ENCODE data around the gene COX11.

COX11 gene

GRCh38 chr17:54971147-54971546 lies 2.7 kb upstream of the COX11 start:
- TF ChIP-seq, protein P1, sequence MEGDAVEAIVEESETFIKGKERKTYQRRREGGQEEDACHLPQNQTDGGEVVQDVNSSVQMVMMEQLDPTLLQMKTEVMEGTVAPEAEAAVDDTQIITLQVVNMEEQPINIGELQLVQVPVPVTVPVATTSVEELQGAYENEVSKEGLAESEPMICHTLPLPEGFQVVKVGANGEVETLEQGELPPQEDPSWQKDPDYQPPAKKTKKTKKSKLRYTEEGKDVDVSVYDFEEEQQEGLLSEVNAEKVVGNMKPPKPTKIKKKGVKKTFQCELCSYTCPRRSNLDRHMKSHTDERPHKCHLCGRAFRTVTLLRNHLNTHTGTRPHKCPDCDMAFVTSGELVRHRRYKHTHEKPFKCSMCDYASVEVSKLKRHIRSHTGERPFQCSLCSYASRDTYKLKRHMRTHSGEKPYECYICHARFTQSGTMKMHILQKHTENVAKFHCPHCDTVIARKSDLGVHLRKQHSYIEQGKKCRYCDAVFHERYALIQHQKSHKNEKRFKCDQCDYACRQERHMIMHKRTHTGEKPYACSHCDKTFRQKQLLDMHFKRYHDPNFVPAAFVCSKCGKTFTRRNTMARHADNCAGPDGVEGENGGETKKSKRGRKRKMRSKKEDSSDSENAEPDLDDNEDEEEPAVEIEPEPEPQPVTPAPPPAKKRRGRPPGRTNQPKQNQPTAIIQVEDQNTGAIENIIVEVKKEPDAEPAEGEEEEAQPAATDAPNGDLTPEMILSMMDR (IDR thresholded peaks at IDR 0.05) = no peak
- H3K4me2 ChIP-seq (ENCODE audit: low read length) = no peak overlapping the region
- no peak overlapping the region for H2AFZ ChIP-seq
- H3K4me3 ChIP-seq (ENCODE audit: low read depth, low read length) = no peak overlapping the region
- no peak overlapping the region for H3K27ac ChIP-seq
- no peaks in the 10 kb centered on the region for H3K9me3 ChIP-seq (ENCODE audit: control insufficient read depth, low read length)
- no peaks in the 10 kb centered on the region for H3K27me3 ChIP-seq (ENCODE audit: control insufficient read depth, insufficient read depth, low read length)
- peaks cover 23% of the 10 kb centered on the region for H3K4me1 ChIP-seq
- peaks cover 8% of the 10 kb centered on the region for H3K79me2 ChIP-seq
- no peak overlapping the region for H3K9ac ChIP-seq
- H3K36me3 ChIP-seq (ENCODE audit: control insufficient read depth, insufficient read depth, low read length) = no peaks in the 10 kb centered on the region

DNA sequence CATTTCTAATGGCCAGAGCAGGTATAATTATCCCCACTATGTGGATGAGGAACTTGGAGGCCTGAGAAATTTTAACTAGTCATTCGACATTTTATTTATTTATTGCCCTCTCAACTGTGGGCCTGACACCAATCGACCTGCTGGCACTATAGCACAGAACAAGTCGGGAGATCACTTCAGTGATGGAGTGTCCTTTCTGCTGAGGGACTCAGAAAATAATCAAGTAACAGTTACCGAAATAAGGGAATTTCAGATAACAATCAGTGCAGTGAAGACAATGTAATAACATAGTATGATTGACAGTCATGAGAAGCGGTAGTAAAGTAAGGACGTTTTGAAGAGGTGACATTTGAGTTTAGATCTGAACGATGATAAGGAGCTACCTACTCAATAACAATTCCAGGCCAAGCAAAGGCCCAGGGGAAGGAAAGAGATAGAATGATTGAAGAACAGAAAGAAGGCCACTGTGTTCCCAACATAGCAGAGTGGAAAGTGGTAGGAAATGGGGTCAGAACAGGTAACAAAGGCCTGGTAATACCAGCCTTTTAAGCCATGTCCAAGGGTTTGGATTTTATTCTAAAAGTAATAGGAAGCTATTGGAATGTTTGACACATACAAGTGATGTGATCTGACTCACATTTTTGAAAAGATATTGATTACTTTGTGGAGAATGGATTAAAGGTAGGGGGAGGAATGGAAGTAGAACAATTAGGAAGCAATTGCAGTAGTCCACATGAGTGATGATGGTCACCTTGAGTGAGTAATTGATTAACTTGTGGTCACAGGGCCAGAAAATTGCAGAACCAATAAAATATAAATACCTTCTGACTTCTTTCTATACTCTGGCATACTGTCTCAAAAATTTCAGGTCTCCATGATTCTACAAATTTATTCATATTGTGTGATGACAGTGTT lies 1.5 kb upstream of the COX11 start:
- Histone ChIP-seq H3K27ac (peak overlapping the region; percentile 80), H3K4me1 (peaks cover 19% of the 10 kb centered on the region), H3K27me3 (ENCODE audit: control insufficient read depth, insufficient read depth, low read length) (no peaks in the 10 kb centered on the region), H3K36me3 (ENCODE audit: control insufficient read depth, insufficient read depth, low read length) (no peaks in the 10 kb centered on the region), H2AFZ (peak overlapping the region; percentile 99), H3K9ac (peak overlapping the region; percentile 79), H3K79me2 (peaks cover 8% of the 10 kb centered on the region), H3K4me2 (ENCODE audit: low read length) (peak overlapping the region; percentile 83), H3K9me3 (ENCODE audit: control insufficient read depth, low read length) (no peaks in the 10 kb centered on the region), H3K4me3 (ENCODE audit: low read depth, low read length) (peak overlapping the region; percentile 91)
- TF ChIP-seq, protein P1 (IDR thresholded peaks at IDR 0.05) = no peak

GRCh38 chr17:54968988-54969332 lies 506 bp upstream of the COX11 start:
- H3K27me3 ChIP-seq (ENCODE audit: control insufficient read depth, insufficient read depth, low read length) = no peaks in the 10 kb centered on the region
- H3K36me3 ChIP-seq (ENCODE audit: control insufficient read depth, insufficient read depth, low read length) = no peaks in the 10 kb centered on the region
- H3K79me2 ChIP-seq = peaks cover 8% of the 10 kb centered on the region
- peak overlapping the region; percentile 79 for H3K9ac ChIP-seq
- H3K4me3 ChIP-seq (ENCODE audit: low read depth, low read length) = peak overlapping the region; percentile 91
- TF ChIP-seq, protein P1 (IDR thresholded peaks at IDR 0.05) = no peak
- peak overlapping the region; percentile 80 for H3K27ac ChIP-seq
- H3K9me3 ChIP-seq (ENCODE audit: control insufficient read depth, low read length) = no peaks in the 10 kb centered on the region
- H2AFZ ChIP-seq = peak overlapping the region; percentile 99
- H3K4me2 ChIP-seq (ENCODE audit: low read length) = peak overlapping the region; percentile 83
- H3K4me1 ChIP-seq = peaks cover 19% of the 10 kb centered on the region

GRCh38 chr17:54967621-54968261 lies 713 bp downstream of the COX11 start:
- Histone ChIP-seq H3K36me3 (ENCODE audit: control insufficient read depth, insufficient read depth, low read length) (no peaks in the 10 kb centered on the region), H3K9me3 (ENCODE audit: control insufficient read depth, low read length) (no peaks in the 10 kb centered on the region), H3K4me3 (ENCODE audit: low read depth, low read length) (peak overlapping the region; percentile 91), H3K27ac (peak overlapping the region; percentile 80), H3K4me2 (ENCODE audit: low read length) (peak overlapping the region; percentile 83), H3K79me2 (peaks cover 8% of the 10 kb centered on the region), H3K4me1 (peaks cover 19% of the 10 kb centered on the region), H2AFZ (peak overlapping the region; percentile 99), H3K9ac (no peak overlapping the region), H3K27me3 (ENCODE audit: control insufficient read depth, insufficient read depth, low read length) (no peaks in the 10 kb centered on the region)
- TF ChIP-seq, protein P1 (IDR thresholded peaks at IDR 0.05) = no peak

All from parathyroid adenoma (tissue), 2 donors.